Gastroesophageal sphincter (tissue), 3 donors: ENCODE measurements around the gene BAIAP3.

ENCODE experiments used
- CTCF ChIP-seq, 4 experiments: fragments of 200-600 bp in 2 of 4; fragments of 450-650 bp in 2 of 4; sonication (generic) in 1 of 4; IDR thresholded peaks; one replicate each; pipeline ENCODE4 v1.5.1; 2017 to 2019; ENCODE audit warnings: antibody characterized with exemption in 4 of 4, mild to moderate bottlenecking in 2 of 4, moderate library complexity in 2 of 4
- EP300 ChIP-seq: sonication (generic); formaldehyde crosslinking; IDR thresholded peaks from one replicate; pipeline ENCODE4 v1.6.1; 2017; ENCODE audit warnings: antibody characterized with exemption, mild to moderate bottlenecking
- POLR2A ChIP-seq, 2 donors: fragments of 450-650 bp; IDR thresholded peaks; one replicate each; pipeline ENCODE4 v1.6.1; 2017; ENCODE audit warnings: antibody characterized with exemption in 2 of 2, mild to moderate bottlenecking in 2 of 2, moderate library complexity in 1 of 2
- POLR2AphosphoS5 ChIP-seq: sonication (generic); formaldehyde crosslinking; IDR thresholded peaks from one replicate; pipeline ENCODE4 v1.6.1; 2017; ENCODE audit warnings: antibody characterized with exemption

- no peak for TF ChIP-seq CTCF (IDR thresholded peaks at IDR 0.05)
- no peak for TF ChIP-seq POLR2A (IDR thresholded peaks at IDR 0.05)
- no peak for TF ChIP-seq POLR2AphosphoS5
- no peak for TF ChIP-seq EP300
Observed at GRCh38 chr16:1283996-1284616, 49.3 kb upstream of the BAIAP3 start.
